Measurements from ENCODE around the gene CAMKV.
"Not testable (repeated sequence)": the region's sequence is repeated elsewhere in the genome, so short reads cannot be mapped to it uniquely, and the experiment has no call there.

The CAMKV gene, protein sequence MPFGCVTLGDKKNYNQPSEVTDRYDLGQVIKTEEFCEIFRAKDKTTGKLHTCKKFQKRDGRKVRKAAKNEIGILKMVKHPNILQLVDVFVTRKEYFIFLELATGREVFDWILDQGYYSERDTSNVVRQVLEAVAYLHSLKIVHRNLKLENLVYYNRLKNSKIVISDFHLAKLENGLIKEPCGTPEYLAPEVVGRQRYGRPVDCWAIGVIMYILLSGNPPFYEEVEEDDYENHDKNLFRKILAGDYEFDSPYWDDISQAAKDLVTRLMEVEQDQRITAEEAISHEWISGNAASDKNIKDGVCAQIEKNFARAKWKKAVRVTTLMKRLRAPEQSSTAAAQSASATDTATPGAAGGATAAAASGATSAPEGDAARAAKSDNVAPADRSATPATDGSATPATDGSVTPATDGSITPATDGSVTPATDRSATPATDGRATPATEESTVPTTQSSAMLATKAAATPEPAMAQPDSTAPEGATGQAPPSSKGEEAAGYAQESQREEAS

DNA sequence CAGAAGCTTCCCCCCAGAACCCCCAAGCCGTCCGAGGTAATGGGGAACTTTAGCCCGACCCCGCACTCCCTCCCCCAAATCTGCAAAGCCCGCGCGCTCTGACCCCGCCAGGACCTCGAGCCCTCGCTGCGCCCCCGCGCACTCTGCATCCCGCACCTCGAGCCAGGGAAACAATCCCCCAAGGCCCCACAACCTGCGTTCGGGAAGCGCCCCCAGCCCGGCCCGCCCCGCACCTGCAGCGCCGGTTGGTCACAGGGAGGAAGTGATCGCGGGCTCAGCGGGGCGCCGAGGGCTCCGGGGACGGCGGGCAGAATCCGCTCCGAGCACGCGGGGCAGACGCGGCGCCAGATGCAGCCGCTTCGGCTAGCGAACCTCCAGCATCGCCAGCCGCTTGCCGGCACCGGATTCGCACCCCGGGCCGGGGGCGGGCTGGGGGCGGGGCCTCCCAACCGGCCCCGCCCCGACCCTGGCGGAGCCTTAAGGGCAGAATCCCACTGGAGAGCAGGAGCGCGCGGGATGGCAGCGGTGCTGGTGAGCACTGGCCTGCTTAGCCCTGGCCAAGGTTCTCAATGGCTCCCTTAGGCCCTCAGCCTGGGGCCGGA is at the start of gene CAMKV:
Gene CAMKV (minus strand): TSS at position 382 of the 602 bp plus-strand sequence. CDS start 7,518 bp downstream, outside the sequence.
- DNase-seq (ENCODE audit: low spot score): peak; percentile 14

DNA sequence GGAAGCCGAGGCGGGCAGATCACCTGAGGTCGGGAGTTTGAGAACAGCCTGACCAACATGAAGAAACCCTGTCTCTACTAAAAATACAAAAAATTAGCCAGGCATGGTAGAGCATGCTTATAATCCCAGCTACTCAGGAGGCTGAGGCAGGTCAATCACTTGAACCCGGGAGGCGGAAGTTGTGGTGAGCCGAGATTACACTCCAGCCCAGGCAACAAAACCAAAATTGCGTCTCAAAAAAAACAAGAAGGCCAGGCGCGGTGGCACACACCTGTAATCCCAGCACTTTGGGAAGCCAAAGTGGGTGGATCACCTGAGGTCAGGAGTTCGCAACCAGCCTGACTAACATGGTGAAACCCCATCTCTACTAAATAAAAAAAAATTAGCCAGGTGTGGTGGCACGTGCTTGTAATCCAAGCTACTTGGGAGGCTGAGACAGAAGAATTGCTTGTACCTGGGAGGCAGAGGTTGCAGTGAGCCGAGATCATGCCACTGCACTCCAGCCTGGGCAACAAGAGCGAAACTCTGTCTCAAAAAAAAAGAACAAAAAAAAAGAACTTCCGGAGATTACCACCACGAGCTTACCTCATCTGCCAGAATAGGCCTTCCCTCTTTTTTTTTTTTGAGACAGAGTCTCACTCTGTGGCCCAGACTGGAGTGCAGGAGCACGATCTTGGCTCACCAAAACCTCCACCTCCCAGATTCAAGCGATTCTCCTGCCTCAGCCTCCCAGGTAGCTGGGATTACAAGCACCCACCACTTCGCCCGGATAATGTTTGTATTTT is 48.3 kb upstream of the CAMKV start:
- not testable (repeated sequence) for DNase-seq (ENCODE audit: low spot score)

DNA sequence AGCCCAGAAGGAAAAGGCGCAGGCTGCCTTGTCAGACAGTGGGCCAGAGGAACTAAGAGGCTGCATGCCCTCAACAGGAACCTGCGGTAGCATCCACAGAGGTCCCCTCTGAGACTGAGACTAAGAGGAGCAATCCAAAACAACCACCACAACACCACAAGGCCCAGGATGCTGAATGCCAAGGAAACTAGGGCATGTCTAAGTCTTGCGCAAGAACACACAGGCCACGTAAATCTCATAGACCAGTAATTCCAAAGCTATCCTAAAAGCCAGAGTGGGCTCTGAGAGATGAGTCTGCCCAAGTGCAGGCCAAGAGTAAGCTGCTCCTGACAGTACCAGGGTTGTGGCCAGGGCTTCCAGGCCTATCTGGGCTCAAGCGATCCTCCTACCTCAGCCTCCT is 47.0 kb upstream of the CAMKV start:
- DNase-seq (ENCODE audit: low spot score): no peak

DNA sequence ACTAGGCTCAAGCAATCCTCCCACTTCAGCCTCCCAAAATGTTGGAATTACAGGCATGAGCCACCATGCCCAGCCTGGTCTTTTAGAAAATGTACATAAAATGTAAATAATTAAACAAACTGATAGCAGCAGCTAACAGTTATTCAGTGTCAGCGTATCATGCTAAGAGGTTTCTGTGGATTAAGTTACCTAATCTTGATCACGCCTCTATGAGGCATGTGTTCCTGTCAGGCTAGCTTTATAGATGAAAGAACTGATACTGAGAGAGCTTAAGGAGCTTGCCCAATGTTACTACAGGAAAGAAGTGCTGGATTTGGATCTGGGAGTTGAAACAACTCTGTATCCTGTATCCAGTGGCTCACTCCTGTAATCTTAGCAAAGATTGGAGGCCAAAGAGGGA is 45.2 kb upstream of the CAMKV start:
- no peak for DNase-seq (ENCODE audit: low spot score)

DNA sequence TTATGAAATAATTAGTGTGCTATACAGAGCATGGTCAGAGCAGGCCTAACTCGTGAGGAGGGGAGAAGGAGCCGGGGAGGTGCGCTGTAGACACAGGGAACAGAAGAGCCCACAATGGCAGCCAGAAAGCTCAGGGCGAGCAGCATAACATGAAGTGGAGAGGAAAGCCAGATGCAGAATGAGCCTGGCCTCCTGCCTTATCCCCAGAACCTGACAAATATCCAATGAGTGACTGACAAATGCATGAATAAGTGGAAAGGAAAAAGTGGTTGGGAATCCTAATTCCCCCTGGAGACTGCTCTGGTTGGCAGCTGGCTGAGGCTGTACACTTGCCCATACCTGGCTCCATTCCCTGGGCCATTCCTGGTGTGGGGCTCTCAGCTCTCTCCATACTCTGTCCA is 43.2 kb upstream of the CAMKV start:
- DNase-seq (ENCODE audit: low spot score): no peak

DNA sequence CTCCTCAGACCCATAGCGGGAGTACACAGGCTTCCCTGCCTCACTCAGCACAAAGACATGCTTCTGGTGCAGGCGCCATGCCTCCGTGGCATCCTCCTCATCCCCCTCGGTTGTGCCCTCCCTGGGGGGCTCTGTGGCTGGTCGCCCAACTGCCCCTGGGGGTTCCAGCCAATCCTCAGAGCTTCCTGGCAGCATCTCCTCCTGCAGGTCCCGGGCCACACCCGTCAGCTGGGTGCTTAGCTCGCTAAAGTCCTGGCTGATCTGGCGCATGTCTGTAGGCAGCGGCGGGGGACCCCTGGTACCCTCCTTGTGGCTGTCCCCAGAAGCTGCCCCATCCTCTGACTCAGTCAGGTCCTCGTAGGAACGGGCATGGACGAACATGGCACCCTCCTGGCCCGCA is 41.9 kb upstream of the CAMKV start:
- no peak for DNase-seq (ENCODE audit: low spot score)

DNA sequence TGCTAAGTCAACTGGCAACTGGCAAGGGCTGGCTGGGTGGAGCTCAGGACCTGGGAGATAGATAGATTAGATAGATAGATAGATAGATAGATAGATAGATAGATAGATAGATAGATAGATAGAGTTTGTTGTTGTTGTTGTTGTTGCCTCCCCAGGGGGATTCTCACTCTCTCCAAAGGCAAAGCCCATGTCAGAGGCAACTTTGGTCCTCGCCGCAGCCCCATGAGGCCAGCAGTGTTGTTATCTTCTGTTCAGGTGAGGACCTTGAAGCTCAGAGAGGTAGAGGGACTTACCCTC is 41.4 kb upstream of the CAMKV start:
- no peak for DNase-seq (ENCODE audit: low spot score)

DNA sequence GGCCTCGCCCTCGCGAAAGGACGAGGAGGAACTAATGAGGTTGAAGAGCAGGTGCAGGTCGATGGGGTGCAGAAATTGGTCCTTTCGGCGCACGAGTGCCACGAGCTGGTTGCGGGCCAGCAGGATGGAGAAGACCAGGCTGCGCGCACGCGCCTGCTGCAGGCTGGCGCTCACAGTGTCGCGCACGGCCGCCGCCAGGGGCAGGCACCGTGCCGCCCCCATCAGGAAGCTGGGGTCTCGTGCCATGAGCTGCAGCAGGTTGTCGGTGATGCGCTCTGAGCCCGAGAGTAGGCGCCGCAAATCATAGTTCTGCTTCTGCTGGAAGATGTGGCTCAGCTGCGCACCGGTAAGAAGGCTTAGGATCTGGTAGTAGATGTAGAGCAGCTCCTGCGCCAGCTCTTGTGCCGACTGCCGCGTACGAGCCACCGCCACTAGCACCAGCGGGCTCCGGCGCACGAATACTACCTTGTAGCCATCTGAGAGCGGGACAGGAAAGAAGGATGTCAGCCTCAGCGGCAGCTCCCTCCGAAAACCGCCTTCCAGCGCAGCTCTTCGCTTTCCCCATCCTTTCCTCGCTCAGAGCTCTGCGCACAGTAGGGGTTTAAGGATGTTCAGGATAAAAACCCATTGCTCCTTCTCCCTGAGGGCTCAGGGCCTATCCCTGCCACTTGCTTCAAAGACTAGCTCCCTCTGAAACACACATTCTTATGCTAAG is 40.9 kb upstream of the CAMKV start:
- DNase-seq (ENCODE audit: low spot score): no peak

DNA sequence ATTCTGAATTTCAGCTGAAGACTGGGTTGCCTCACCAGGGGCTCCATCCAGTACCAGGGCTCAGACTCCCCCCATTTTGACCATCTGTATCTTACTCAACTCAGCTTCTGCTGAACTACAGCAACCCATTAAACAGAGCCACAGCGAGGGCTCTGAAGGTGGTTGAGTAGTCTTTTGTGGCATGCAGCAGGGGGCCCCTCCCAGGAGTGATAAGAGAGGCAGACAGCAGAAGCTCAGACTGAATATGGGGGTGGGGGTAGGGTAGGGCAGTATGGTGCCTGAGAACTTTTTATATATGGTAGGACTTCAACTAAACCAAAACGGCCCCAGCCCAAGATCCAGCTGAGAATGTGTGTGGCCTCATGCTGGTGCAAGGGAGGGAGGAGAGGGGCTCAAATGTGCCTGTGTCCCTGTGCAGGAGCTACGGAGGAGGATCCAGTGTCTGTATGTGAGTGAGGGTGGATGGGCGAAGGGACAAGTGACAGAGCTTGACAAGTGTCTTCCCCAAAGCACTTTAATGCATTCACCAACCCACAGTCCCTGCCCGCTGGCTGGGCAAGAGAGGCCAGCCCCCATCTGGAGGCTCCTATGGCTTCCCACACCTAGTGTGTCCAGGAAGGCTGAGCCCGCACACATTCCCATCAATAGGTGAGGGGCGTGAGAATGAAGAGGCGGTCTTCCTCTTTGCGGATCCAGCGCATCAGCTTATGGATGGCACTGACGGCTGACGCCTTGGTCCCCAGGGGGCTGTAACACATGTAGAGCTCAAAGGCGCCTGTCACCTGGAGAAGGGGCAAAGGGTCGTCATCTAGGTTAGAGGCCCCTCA is 38.9 kb upstream of the CAMKV start:
- no peak for DNase-seq (ENCODE audit: low spot score)

DNA sequence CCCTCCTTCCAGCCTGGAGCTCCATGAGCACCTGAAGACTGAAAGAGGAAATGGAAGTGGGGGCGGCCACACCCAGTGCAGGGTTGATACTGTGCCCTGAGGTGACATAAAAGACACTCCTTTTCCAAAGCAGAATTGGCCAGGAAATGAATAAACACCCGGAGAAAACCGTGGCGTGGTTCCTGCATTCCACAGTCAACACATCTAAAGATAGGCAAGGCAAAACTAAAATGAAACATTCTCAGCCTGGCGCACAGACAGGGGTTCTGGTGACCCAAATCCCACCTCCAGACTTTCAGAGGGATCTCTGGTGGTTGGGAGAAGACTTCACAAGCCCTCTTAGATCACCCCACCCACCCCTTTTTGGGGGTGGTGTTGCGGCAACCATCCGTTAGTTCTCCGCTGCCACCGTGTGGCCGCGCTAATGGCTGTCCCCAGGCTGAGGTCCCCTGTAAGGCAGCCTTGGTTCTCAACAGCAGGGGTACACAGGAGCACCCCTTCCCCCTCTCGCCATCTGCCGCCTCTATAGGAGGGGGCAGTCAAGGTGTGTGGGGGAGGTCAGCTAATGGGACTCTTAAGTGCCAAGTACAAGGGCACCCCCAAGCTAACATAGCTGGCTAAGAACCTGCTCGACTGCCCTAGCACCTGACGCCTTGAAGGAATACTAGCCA is 36.5 kb upstream of the CAMKV start:
- peak; percentile 83 for DNase-seq (ENCODE audit: low spot score)

DNA sequence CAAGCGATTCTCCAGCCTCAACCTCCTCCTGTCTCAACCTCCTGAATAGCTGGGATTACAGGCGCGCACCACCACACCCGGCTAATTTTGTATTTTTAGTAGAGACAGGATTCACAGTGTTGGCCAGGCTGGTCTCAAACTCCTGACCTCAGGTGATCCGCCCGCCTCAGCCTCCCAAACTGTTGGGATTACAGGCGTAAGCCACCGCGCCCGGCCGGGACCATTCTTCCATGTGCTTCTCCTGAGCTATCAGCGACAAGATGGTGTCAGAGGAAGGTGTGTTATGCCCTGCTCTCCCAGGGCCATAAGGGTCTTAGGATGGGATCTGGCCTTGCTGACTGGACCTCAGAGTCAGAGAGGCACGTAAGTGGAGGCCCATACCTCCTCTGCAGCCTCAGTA is 34.7 kb upstream of the CAMKV start:
- DNase-seq (ENCODE audit: low spot score): not testable (repeated sequence)

DNA sequence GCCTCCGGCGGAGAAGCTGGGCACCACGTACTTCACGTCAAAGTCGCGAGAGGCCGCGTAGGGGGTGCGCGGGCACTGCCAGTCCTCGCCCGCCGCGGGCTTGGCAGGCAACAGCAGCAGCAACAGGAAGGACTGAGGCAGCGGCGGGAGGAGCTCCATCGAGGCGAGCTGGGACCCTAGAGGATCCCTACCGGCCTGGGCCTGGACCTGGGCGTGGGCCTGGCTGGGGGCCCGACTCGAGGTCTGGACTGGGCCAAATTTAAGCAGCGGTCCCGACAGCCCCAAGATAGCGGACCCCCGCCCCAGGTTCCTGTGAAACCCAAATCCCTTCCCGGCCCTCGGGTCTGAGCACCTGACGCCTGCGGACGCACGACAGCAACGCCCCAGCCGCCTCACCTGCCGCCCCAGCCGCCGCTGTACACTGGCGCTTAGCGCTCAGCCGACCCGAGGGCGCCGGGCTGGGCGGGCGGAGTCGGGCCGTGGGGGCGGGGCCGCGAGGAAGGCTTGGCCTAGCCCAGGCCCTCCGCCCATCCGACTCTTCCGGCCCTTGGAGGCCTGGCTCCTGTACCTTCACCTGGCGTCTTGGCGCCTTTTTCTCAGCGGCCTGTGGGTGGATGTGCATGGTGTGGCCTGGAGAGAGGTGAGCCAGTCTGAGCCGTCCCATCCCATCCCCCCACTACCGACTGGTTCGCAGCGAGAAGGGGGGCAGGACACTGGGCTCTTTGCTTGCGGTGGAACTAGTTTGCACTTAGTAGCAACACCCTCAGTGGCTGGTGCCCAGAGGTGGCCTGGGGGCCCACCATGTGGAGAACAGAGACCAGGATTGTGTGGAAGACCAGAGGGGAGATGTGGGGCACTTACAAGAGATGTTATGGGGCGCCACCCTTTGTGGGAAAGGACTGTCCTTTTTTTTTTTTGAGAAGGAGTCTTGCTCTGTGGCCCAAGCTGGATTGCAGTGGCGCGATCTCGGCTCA is 34.0 kb upstream of the CAMKV start, which contains the start of gene MST1R:
Gene MST1R (minus strand): TSS at position 423 of the 974 bp plus-strand sequence. CDS start 264 bp downstream, at position 159.
- DNase-seq (ENCODE audit: low spot score): peak; percentile 92

DNA sequence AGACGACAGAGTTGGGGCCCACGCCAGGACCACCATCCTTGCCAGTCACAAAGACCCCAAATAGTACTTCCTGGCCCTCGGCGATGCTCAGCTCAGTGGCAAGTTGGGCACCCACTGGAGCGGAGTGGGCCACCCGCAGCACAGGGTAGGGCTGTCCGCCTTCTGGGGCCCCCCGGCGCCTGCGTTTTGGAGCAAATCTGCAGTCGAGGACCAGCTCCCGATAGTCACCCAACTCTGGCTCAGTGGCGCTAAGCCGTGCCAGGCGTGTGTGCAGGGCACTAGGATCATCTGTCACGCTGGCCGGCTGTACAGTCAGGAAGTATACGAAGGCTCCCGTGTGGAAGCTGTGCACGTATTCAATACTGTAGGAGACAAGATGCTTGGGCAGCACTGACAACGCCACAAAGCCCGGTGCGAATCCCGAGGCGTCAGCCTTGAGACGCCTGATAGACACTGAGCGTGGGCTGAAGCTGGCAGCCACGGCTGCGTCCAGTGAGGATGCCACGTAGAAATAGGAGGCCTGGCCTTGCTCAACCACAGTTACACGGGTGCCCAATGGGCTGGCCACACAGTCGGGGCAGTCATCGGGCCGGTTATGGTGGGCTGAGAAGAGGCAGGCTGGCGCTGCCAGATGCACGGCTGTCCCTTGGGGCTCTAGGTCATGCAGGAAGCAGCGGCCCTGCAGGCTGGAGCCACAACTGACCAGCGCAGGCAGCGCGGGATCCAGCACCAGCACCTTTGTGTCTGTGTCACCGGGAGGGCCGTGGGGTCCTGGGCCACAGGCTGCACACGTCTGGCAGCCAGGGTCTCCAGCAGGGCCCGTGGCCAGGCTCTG is 33.0 kb upstream of the CAMKV start:
- no peak for DNase-seq (ENCODE audit: low spot score)

DNA sequence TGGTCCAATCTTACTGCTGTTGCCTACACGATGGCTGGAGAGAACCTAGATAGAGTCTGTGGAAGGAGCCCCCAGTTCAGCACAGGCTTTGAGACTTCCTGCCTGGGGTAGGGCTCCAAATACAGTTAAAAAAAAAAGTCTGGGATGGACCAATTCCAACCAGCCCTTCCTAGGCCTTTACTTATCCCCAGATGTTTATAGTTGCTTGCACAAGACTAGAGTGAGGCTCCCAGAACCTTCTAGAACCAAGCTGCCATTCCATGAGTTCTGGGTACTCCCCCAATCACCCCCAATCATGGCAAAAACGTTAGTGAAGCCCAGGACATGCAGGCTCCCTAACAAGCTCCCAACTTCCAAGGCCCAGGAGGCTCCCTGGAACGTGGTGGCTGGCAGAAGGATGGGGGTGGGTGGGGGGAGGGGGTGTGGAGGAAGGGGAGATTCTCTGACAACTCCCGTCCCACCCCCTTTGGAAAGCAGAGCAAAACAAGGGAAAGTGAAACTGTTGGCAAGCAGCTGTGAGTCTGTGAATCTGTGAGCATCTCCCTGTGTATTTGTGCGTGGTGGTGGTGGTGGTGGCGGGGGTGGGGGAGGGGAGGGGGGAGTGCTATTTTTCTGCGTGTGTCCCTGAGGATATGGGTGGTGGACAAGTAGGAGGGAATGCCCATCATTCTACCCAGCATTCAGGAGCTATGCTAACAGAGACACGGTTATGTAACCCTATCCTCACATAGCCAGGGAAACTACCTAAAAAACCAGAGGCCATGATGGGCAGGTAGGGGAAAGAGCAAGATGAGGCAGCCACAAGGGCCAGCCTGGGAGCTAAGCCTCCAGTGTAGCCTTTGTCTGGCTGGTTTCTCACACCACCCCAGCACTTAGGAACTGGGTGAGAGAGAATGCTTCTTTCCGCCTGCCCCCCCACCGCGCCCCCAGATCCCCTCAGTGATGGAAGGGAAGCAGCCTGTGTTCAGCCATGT is 31.9 kb upstream of the CAMKV start:
- DNase-seq (ENCODE audit: low spot score): no peak

DNA sequence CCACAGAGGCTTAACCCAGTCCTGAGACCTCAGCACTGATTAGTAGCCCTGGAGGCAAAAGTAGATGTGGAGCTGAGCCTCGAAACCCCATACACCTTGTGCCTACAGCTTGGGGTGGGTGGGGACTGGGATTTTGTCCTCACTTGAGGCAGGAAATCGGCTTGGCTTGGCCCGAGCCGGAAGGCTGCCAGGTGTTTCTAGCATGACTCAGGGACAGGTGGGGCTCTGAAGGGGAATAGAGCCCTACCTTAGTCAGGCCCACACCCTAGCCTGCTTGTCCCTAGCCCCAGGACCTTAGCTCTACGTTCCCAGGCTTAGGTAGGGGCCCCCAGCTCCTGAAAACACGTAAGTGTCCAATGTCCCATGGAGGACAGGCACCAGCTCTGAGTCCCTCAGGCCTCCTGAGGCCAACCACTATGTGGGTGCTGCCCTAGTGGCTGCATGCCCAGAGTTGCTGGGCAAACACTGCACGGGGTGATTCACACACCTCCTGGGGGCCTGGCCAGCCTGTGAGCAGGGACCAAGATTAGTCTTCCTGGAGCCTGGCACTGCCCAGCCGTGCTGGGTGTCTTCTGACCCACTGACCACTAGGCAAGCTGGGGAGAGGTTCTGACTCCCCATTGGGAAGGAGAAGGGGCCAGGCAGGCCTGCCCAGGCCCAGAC is 30.9 kb upstream of the CAMKV start:
- DNase-seq (ENCODE audit: low spot score): peak; percentile 96

DNA sequence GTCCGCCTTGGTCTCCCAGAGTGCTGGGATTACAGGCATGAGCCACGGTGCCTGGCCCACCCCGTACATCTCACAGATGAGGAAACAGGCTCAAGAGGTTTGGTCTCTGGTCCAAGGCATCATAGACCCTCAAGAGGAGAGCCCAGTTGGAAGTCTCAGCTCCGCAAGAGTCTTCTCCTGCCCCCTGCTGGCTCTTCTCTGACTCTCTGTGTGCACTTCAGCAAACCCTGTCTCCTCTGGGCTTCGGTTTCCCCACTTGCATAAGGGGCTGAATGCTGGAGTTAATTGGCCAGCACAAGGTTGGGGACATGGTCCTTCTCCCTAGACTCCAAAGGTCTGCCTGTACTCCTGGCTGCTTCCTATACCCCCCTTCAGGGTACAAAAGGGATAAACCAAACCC is 30.1 kb upstream of the CAMKV start:
- no peak for DNase-seq (ENCODE audit: low spot score)

DNA sequence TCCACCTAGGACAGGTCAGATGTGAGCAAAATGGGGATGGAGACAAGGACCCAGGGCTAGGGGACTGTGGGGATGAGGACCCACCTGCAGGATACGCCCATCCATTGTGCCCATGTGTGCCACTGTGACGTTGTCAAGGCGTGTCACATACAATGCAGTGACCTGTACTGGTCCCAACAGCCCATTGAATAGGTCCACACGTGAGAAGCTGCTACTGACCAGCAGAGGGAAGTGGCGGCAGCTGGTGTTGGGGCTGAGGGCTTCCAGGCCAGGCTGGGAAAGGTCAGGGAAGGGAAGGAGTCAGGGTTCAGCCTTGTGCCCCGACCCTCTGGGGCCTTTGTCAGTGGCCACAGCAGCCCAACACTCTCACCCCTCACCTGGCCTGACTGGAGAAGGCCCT is 29.3 kb upstream of the CAMKV start:
- no peak for DNase-seq (ENCODE audit: low spot score)

All from LoVo (cell line).